ENCODE data around the gene LINC01488.

DNA sequence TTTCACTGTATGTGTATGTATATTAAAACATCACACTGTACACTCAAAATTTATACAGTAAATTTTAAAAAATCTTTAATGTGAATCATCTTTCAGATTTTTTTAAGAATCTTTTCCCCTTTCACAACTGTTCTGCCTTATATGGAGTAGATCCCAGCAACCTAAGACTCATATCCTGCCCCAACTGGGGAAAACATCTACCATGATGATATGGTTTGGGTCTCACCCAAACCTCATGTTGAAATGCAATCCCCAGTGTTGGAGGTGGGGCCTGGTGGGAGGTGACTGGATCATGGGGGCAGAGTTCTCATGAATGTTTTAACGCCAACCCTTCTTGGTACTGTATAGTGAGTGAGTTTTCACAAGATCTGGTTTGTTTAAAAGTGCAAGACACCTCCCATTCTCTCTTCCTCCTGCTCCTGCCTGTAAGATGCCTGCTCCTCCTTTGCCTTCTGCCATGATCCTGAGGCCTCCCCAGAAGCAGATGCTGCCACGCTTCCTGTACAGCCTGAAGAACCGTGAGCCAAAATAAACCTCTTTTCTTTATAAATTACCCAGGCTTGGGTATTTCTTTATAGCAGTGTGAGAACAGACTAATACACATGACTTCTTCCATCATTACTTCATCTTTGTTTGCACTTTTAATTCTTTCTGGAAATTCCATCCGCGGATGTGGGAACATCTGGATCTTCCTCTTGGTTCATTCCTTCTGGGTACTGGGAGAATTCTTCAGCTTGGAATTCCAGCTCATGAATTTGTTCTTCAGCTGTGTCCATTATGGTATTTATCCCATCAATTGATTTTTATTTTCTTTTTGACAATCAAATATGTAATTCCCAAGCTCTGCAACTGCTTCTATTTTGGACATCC, 36.9 kb downstream of the LINC01488 start:
- TF ChIP-seq YY1 (IDR thresholded peaks at IDR 0.05; ENCODE audit: insufficient read depth, insufficient read length) (no peak), ZNF274 (IDR thresholded peaks at IDR 0.05; ENCODE audit: low read depth, low read length) (no peak)
